ENCODE data around the gene OBI1.
"Not testable (repeated sequence)": the region's sequence is repeated elsewhere in the genome, so short reads cannot be mapped to it uniquely, and the experiment has no call there.

OBI1 gene

DNA sequence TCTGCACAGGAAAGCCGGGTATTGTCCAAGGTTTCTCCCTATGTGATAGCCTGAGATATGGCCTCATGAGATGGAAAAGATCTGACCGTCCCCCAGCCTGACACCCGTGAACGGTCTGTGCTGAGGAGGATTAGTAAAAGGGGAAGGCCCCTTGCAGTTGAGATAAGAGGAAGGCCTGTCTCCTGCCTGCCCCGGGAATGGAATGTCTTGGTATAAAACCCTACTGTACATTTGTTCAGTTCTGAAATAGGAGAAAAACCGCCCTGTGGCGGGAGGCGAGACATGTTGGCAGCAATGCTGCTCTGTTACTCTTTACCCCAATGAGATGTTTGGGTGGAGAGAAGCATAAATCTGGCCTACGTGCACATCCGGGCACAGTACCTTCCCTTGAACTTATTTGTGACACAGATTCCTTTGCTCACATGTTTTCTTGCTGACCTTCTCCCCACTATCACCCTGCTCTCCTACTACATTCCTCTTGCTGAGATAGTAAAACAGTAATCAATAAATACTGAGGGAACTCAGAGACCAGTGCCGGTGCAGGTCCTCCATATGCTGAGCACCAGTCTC, 11.8 kb downstream of the OBI1 start:
- H3K4me3 ChIP-seq (ENCODE audit: low read length in 2 of 2); H2AFZ ChIP-seq (ENCODE audit: low read length); H3K27me3 ChIP-seq (ENCODE audit: control insufficient read depth in 3 of 3, insufficient read depth in 3 of 3, low read depth in 1 of 3, low read length in 3 of 3); H3K4me1 ChIP-seq (ENCODE audit: control insufficient read depth in 2 of 2, insufficient read depth in 1 of 2, low read depth in 1 of 2, low read length in 2 of 2); H3K23ac ChIP-seq (ENCODE audit: low read depth, low read length, poor library complexity); H3K4ac ChIP-seq (ENCODE audit: low read length); H2BK120ac ChIP-seq (ENCODE audit: low read depth, low read length); H2BK12ac ChIP-seq (ENCODE audit: low read length); H4K8ac ChIP-seq (ENCODE audit: low read depth, low read length); H3K4me2 ChIP-seq (ENCODE audit: insufficient read depth, low read length, poor library complexity, severe bottlenecking); DNase-seq (ENCODE audit: low spot score); H3K14ac ChIP-seq (ENCODE audit: low read length); H3K9ac ChIP-seq (ENCODE audit: low read depth, low read length, poor library complexity); H3K79me1 ChIP-seq (ENCODE audit: low read depth, low read length); H3K9me3 ChIP-seq (replicated peaks in 1 of 2; ENCODE audit: control insufficient read depth in 2 of 2, insufficient read depth in 1 of 2, low read depth in 1 of 2, low read length in 2 of 2); H2BK15ac ChIP-seq (ENCODE audit: low read length); H3K18ac ChIP-seq (ENCODE audit: low read length); H2BK5ac ChIP-seq (ENCODE audit: low read length); H4K91ac ChIP-seq (ENCODE audit: low read depth, low read length, poor library complexity); H2AK5ac ChIP-seq (ENCODE audit: low read depth, low read length); H3K27ac ChIP-seq (replicated peaks; ENCODE audit: low read length): not testable (repeated sequence)
- peaks cover 1 to 25% of the 10 kb centered on the region in 2 donors for H3K36me3 ChIP-seq (replicated peaks in 1 of 2; ENCODE audit: control insufficient read depth in 2 of 2, insufficient read depth in 2 of 2, low read length in 2 of 2)
- WGBS, 2 donors (ENCODE audit: extremely low coverage in 2 of 2, insufficient read length in 2 of 2, insufficient replicate concordance in 1 of 2): no CpG with 5 or more reads among the region's 11 CpGs

DNA sequence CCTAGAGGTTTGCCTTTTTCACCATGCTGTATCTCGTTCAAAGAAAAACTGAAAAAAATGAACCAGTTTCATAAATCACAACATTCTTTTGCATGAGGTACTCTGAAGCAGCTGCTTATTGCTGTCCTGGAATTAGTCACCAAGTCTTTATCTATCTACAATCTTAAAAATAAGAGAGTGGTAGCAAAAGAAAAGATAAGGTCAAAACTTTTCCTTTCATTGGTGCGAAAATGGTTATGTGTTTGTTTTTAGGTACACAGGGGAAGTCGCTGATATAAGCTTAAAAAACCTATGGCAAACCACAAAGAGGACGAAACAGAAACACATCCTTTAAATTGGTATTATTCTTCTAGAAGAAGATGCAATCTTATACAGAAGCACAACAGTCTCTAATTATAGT, 20.7 kb downstream of the OBI1 start:
- no peak overlapping the region for H4K8ac ChIP-seq (ENCODE audit: low read depth, low read length)
- H3K9me3 ChIP-seq (replicated peaks in 1 of 2; ENCODE audit: control insufficient read depth in 2 of 2, insufficient read depth in 1 of 2, low read depth in 1 of 2, low read length in 2 of 2): peaks cover 0 to 3% of the 10 kb centered on the region in 2 donors
- no peak overlapping the region for H3K27ac ChIP-seq (replicated peaks; ENCODE audit: low read length)
- no peak overlapping the region for H3K14ac ChIP-seq (ENCODE audit: low read length)
- no peak overlapping the region for H2AFZ ChIP-seq (ENCODE audit: low read length)
- no peak overlapping the region for H2BK5ac ChIP-seq (ENCODE audit: low read length)
- H3K9ac ChIP-seq (ENCODE audit: low read depth, low read length, poor library complexity): no peak overlapping the region
- H3K23ac ChIP-seq (ENCODE audit: low read depth, low read length, poor library complexity): no peak overlapping the region
- H2BK15ac ChIP-seq (ENCODE audit: low read length): no peak overlapping the region
- peaks cover 7 to 89% of the 10 kb centered on the region in 2 donors for H3K36me3 ChIP-seq (replicated peaks in 1 of 2; ENCODE audit: control insufficient read depth in 2 of 2, insufficient read depth in 2 of 2, low read length in 2 of 2)
- H3K4me2 ChIP-seq (ENCODE audit: insufficient read depth, low read length, poor library complexity, severe bottlenecking): no peak overlapping the region
- H2BK120ac ChIP-seq (ENCODE audit: low read depth, low read length): no peak overlapping the region
- DNase-seq (ENCODE audit: low spot score): no peak
- H3K4me3 ChIP-seq (ENCODE audit: low read length in 2 of 2): no peak overlapping the region
- no peak overlapping the region for H3K18ac ChIP-seq (ENCODE audit: low read length)
- H4K91ac ChIP-seq (ENCODE audit: low read depth, low read length, poor library complexity): no peak overlapping the region
- no peaks in the 10 kb centered on the region for H3K27me3 ChIP-seq (ENCODE audit: control insufficient read depth in 3 of 3, insufficient read depth in 3 of 3, low read depth in 1 of 3, low read length in 3 of 3)
- no peaks in the 10 kb centered on the region for H3K79me1 ChIP-seq (ENCODE audit: low read depth, low read length)
- H3K4ac ChIP-seq (ENCODE audit: low read length): no peak overlapping the region
- H2BK12ac ChIP-seq (ENCODE audit: low read length): no peak overlapping the region
- WGBS, 2 donors (ENCODE audit: extremely low coverage in 2 of 2, insufficient read length in 2 of 2, insufficient replicate concordance in 1 of 2): no CpG with 5 or more reads among the region's 4 CpGs
- H2AK5ac ChIP-seq (ENCODE audit: low read depth, low read length): no peak overlapping the region
- H3K4me1 ChIP-seq (ENCODE audit: control insufficient read depth in 2 of 2, insufficient read depth in 1 of 2, low read depth in 1 of 2, low read length in 2 of 2): no peaks in the 10 kb centered on the region

DNA sequence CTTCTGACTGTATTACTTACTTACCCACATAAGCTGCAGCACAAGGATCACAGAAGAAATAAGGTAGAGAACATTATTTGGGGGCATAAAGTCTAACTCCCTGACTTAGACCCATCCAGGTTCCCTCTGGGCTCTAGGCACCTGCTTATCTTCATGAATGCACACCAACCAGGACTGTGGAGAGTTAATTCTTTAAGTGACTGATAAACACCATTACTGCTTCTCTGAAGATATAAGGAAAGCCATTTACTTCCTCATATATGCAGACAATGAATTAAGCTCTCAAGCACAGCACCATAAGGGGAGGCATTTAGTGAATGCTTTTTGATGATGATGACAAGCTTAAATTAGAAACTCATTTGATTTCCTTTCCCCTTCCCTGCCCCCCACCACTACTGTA, 22.5 kb downstream of the OBI1 start:
- H4K8ac ChIP-seq (ENCODE audit: low read depth, low read length): no peak overlapping the region
- H3K36me3 ChIP-seq (replicated peaks in 1 of 2; ENCODE audit: control insufficient read depth in 2 of 2, insufficient read depth in 2 of 2, low read length in 2 of 2): peaks cover 12 to 92% of the 10 kb centered on the region in 2 donors
- H3K27me3 ChIP-seq (ENCODE audit: control insufficient read depth in 3 of 3, insufficient read depth in 3 of 3, low read depth in 1 of 3, low read length in 3 of 3): no peaks in the 10 kb centered on the region
- DNase-seq (ENCODE audit: low spot score): no peak
- H3K4me3 ChIP-seq (ENCODE audit: low read length in 2 of 2): no peak overlapping the region
- no peak overlapping the region for H3K27ac ChIP-seq (replicated peaks; ENCODE audit: low read length)
- H3K23ac ChIP-seq (ENCODE audit: low read depth, low read length, poor library complexity): no peak overlapping the region
- no peak overlapping the region for H3K4me2 ChIP-seq (ENCODE audit: insufficient read depth, low read length, poor library complexity, severe bottlenecking)
- no peak overlapping the region for H4K91ac ChIP-seq (ENCODE audit: low read depth, low read length, poor library complexity)
- H2BK15ac ChIP-seq (ENCODE audit: low read length): no peak overlapping the region
- no peak overlapping the region for H3K9ac ChIP-seq (ENCODE audit: low read depth, low read length, poor library complexity)
- no peak overlapping the region for H2BK120ac ChIP-seq (ENCODE audit: low read depth, low read length)
- H3K4ac ChIP-seq (ENCODE audit: low read length): no peak overlapping the region
- no peaks in the 10 kb centered on the region for H3K79me1 ChIP-seq (ENCODE audit: low read depth, low read length)
- H3K18ac ChIP-seq (ENCODE audit: low read length): no peak overlapping the region
- no peak overlapping the region for H3K14ac ChIP-seq (ENCODE audit: low read length)
- H2AFZ ChIP-seq (ENCODE audit: low read length): no peak overlapping the region
- no peak overlapping the region for H2AK5ac ChIP-seq (ENCODE audit: low read depth, low read length)
- H2BK5ac ChIP-seq (ENCODE audit: low read length): no peak overlapping the region
- no peak overlapping the region for H2BK12ac ChIP-seq (ENCODE audit: low read length)
- no peaks in the 10 kb centered on the region for H3K4me1 ChIP-seq (ENCODE audit: control insufficient read depth in 2 of 2, insufficient read depth in 1 of 2, low read depth in 1 of 2, low read length in 2 of 2)
- H3K9me3 ChIP-seq (replicated peaks in 1 of 2; ENCODE audit: control insufficient read depth in 2 of 2, insufficient read depth in 1 of 2, low read depth in 1 of 2, low read length in 2 of 2): peaks cover 0 to 3% of the 10 kb centered on the region in 2 donors

DNA sequence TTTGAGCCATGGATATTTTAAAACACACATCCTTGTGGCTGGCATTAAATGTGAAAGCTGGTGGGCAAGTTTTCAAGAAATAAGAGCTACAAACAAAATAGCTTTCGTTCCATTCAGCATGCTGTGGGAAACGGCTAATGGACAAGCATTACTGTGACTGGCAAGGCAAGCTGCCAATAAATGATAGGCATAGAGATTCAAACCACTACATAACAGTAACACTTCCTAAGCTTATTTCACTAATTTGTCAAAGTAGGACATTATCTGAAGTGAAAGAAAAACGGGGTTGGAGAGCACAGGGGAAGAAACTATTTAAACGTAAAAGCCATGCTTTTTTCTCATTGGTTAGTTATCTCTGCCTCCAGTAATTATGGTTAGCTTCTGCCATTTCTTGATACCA, 26.0 kb downstream of the OBI1 start:
- H4K91ac ChIP-seq (ENCODE audit: low read depth, low read length, poor library complexity): no peak overlapping the region
- no peaks in the 10 kb centered on the region for H3K79me1 ChIP-seq (ENCODE audit: low read depth, low read length)
- H3K4ac ChIP-seq (ENCODE audit: low read length): no peak overlapping the region
- H3K4me3 ChIP-seq (ENCODE audit: low read length in 2 of 2): no peak overlapping the region
- peaks cover 12 to 97% of the 10 kb centered on the region in 2 donors for H3K36me3 ChIP-seq (replicated peaks in 1 of 2; ENCODE audit: control insufficient read depth in 2 of 2, insufficient read depth in 2 of 2, low read length in 2 of 2)
- no peak overlapping the region for H3K18ac ChIP-seq (ENCODE audit: low read length)
- H2BK12ac ChIP-seq (ENCODE audit: low read length): no peak overlapping the region
- H3K9me3 ChIP-seq (replicated peaks in 1 of 2; ENCODE audit: control insufficient read depth in 2 of 2, insufficient read depth in 1 of 2, low read depth in 1 of 2, low read length in 2 of 2): no peaks in the 10 kb centered on the region
- H2BK5ac ChIP-seq (ENCODE audit: low read length): no peak overlapping the region
- no peak overlapping the region for H2BK120ac ChIP-seq (ENCODE audit: low read depth, low read length)
- no peak overlapping the region for H2AK5ac ChIP-seq (ENCODE audit: low read depth, low read length)
- no peaks in the 10 kb centered on the region for H3K27me3 ChIP-seq (ENCODE audit: control insufficient read depth in 3 of 3, insufficient read depth in 3 of 3, low read depth in 1 of 3, low read length in 3 of 3)
- WGBS, 2 donors (ENCODE audit: extremely low coverage in 2 of 2, insufficient read length in 2 of 2, insufficient replicate concordance in 1 of 2): no CpG with 5 or more reads among the region's 4 CpGs
- H2AFZ ChIP-seq (ENCODE audit: low read length): no peak overlapping the region
- no peak for DNase-seq (ENCODE audit: low spot score)
- no peak overlapping the region for H2BK15ac ChIP-seq (ENCODE audit: low read length)
- H3K27ac ChIP-seq (replicated peaks; ENCODE audit: low read length): no peak overlapping the region
- no peak overlapping the region for H3K9ac ChIP-seq (ENCODE audit: low read depth, low read length, poor library complexity)
- H3K14ac ChIP-seq (ENCODE audit: low read length): no peak overlapping the region
- no peak overlapping the region for H4K8ac ChIP-seq (ENCODE audit: low read depth, low read length)
- no peak overlapping the region for H3K4me2 ChIP-seq (ENCODE audit: insufficient read depth, low read length, poor library complexity, severe bottlenecking)
- no peak overlapping the region for H3K23ac ChIP-seq (ENCODE audit: low read depth, low read length, poor library complexity)
- no peaks in the 10 kb centered on the region for H3K4me1 ChIP-seq (ENCODE audit: control insufficient read depth in 2 of 2, insufficient read depth in 1 of 2, low read depth in 1 of 2, low read length in 2 of 2)

All from neuronal stem cell (in vitro differentiated cells).